Neural progenitor cell (in vitro differentiated cells): ENCODE measurements around the gene HBA1.

Experiments used
- EZH2 ChIP-seq: fragments of 200-600 bp; sonication (generic); IDR thresholded peaks from 2 replicates; pipeline ENCODE4 v1.6.1; 2017; ENCODE audit warnings: antibody characterized with exemption, mild to moderate bottlenecking, moderate library complexity
- EZH2phosphoT487 ChIP-seq: fragments of 200-600 bp; sonication (generic); IDR thresholded peaks from 2 replicates; pipeline ENCODE4 v1.6.1; 2017; ENCODE audit warnings: antibody characterized with exemption
- TF ChIP-seq, protein P1 (sequence below): fragments of 200-600 bp; sonication (generic); IDR thresholded peaks from 2 replicates; pipeline ENCODE4 v1.5.1; 2017; ENCODE audit warnings: antibody characterized with exemption, mild to moderate bottlenecking

DNA sequence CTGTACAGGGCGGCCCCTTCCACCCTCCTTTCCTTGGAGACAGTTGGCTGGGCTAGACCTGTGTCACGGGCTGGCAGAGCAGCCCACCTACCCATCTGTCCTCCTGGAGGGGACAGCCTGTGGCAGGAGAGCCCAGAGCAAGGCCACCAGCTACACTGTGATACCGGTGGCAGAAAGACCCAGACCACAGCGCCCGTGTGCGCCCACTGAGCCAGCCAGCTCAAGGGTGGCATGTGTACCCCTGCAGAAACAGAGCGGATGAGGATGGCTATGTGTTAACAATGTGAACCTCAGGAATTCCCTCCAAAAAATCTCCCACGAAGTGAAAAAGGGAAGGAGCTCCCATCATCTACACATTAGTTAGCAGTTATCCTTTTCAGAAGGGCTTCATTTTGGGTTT lies 10.8 kb downstream of the HBA1 start:
- TF ChIP-seq EZH2 (no peak), EZH2phosphoT487 (no peak)
- TF ChIP-seq, protein P1, sequence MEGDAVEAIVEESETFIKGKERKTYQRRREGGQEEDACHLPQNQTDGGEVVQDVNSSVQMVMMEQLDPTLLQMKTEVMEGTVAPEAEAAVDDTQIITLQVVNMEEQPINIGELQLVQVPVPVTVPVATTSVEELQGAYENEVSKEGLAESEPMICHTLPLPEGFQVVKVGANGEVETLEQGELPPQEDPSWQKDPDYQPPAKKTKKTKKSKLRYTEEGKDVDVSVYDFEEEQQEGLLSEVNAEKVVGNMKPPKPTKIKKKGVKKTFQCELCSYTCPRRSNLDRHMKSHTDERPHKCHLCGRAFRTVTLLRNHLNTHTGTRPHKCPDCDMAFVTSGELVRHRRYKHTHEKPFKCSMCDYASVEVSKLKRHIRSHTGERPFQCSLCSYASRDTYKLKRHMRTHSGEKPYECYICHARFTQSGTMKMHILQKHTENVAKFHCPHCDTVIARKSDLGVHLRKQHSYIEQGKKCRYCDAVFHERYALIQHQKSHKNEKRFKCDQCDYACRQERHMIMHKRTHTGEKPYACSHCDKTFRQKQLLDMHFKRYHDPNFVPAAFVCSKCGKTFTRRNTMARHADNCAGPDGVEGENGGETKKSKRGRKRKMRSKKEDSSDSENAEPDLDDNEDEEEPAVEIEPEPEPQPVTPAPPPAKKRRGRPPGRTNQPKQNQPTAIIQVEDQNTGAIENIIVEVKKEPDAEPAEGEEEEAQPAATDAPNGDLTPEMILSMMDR = no peak
